ENCODE results near the gene BBS12.

BBS12 gene

DNA sequence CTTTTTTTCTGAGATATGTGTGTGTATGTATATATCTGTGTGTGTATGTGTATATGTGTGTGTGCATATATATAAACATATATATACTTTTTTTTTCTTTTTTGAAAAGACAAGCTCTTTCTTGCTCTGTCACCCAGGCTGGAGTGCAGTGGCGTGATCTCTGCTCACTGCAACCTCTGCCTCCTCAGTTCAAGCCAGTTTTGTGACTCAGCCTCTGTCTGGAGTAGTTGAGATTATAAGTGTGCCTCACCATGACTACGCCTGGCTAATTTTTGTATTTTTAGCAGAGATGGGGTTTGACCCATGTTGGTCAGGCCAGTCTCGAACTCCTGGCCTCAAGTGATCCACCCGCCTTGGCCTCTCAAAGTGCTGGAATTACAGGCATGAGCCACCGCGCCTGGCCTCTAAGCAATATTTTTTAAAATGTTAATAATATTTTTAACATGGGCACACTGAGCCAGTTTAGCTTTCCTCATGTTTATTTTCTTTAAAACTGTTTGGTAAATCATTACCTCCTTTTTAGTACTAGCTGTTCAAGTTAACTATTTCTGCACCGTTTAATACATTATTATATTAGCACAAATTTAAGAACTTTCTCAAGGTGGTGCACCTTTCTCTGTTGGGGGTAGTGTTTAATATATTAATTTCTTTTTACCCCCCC lies 33.3 kb downstream of the BBS12 start:
- TF ChIP-seq, protein P1, sequence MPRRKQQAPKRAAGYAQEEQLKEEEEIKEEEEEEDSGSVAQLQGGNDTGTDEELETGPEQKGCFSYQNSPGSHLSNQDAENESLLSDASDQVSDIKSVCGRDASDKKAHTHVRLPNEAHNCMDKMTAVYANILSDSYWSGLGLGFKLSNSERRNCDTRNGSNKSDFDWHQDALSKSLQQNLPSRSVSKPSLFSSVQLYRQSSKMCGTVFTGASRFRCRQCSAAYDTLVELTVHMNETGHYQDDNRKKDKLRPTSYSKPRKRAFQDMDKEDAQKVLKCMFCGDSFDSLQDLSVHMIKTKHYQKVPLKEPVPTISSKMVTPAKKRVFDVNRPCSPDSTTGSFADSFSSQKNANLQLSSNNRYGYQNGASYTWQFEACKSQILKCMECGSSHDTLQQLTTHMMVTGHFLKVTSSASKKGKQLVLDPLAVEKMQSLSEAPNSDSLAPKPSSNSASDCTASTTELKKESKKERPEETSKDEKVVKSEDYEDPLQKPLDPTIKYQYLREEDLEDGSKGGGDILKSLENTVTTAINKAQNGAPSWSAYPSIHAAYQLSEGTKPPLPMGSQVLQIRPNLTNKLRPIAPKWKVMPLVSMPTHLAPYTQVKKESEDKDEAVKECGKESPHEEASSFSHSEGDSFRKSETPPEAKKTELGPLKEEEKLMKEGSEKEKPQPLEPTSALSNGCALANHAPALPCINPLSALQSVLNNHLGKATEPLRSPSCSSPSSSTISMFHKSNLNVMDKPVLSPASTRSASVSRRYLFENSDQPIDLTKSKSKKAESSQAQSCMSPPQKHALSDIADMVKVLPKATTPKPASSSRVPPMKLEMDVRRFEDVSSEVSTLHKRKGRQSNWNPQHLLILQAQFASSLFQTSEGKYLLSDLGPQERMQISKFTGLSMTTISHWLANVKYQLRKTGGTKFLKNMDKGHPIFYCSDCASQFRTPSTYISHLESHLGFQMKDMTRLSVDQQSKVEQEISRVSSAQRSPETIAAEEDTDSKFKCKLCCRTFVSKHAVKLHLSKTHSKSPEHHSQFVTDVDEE (CRISPR knock-in tag; IDR thresholded peaks at IDR 0.05) = no peak
- TF ChIP-seq ISL1 (CRISPR knock-in tag; IDR thresholded peaks at IDR 0.05) = no peak
- no peak for TF ChIP-seq ZC3H10 (CRISPR knock-in tag; IDR thresholded peaks at IDR 0.05)
- TF ChIP-seq, protein P2, sequence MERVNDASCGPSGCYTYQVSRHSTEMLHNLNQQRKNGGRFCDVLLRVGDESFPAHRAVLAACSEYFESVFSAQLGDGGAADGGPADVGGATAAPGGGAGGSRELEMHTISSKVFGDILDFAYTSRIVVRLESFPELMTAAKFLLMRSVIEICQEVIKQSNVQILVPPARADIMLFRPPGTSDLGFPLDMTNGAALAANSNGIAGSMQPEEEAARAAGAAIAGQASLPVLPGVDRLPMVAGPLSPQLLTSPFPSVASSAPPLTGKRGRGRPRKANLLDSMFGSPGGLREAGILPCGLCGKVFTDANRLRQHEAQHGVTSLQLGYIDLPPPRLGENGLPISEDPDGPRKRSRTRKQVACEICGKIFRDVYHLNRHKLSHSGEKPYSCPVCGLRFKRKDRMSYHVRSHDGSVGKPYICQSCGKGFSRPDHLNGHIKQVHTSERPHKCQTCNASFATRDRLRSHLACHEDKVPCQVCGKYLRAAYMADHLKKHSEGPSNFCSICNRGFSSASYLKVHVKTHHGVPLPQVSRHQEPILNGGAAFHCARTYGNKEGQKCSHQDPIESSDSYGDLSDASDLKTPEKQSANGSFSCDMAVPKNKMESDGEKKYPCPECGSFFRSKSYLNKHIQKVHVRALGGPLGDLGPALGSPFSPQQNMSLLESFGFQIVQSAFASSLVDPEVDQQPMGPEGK (CRISPR knock-in tag; IDR thresholded peaks at IDR 0.05; ENCODE audit: borderline replicate concordance) = no peak
- TF ChIP-seq TOX (CRISPR knock-in tag; IDR thresholded peaks at IDR 0.05; ENCODE audit: borderline replicate concordance) = no peak
- TF ChIP-seq ARNTL (CRISPR knock-in tag; IDR thresholded peaks at IDR 0.05; ENCODE audit: borderline replicate concordance, low read depth) = no peak
- TF ChIP-seq, protein P3, sequence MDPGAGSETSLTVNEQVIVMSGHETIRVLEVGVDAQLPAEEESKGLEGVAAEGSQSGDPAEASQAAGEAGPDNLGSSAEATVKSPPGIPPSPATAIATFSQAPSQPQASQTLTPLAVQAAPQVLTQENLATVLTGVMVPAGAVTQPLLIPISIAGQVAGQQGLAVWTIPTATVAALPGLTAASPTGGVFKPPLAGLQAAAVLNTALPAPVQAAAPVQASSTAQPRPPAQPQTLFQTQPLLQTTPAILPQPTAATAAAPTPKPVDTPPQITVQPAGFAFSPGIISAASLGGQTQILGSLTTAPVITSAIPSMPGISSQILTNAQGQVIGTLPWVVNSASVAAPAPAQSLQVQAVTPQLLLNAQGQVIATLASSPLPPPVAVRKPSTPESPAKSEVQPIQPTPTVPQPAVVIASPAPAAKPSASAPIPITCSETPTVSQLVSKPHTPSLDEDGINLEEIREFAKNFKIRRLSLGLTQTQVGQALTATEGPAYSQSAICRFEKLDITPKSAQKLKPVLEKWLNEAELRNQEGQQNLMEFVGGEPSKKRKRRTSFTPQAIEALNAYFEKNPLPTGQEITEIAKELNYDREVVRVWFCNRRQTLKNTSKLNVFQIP (CRISPR knock-in tag; IDR thresholded peaks at IDR 0.05; ENCODE audit: borderline replicate concordance, low read depth) = no peak
- no peak for TF ChIP-seq PPARA (CRISPR knock-in tag; IDR thresholded peaks at IDR 0.05; ENCODE audit: borderline replicate concordance)
- TF ChIP-seq GLIS3 (CRISPR knock-in tag; IDR thresholded peaks at IDR 0.05) = no peak
- TF ChIP-seq, protein P4, sequence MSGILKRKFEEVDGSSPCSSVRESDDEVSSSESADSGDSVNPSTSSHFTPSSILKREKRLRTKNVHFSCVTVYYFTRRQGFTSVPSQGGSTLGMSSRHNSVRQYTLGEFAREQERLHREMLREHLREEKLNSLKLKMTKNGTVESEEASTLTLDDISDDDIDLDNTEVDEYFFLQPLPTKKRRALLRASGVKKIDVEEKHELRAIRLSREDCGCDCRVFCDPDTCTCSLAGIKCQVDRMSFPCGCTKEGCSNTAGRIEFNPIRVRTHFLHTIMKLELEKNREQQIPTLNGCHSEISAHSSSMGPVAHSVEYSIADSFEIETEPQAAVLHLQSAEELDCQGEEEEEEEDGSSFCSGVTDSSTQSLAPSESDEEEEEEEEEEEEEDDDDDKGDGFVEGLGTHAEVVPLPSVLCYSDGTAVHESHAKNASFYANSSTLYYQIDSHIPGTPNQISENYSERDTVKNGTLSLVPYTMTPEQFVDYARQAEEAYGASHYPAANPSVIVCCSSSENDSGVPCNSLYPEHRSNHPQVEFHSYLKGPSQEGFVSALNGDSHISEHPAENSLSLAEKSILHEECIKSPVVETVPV (CRISPR knock-in tag; IDR thresholded peaks at IDR 0.05) = no peak
- peak; percentile 74 for ATAC-seq

- ATAC-seq = no peak
- TF ChIP-seq TCF4 (CRISPR knock-in tag; IDR thresholded peaks at IDR 0.05; ENCODE audit: borderline replicate concordance) = no peak
- TF ChIP-seq ZNF70 (CRISPR knock-in tag; IDR thresholded peaks at IDR 0.05) = no peak
- TF ChIP-seq ZNF8 (CRISPR knock-in tag; IDR thresholded peaks at IDR 0.05) = no peak
- no peak for TF ChIP-seq GLIS3 (CRISPR knock-in tag; IDR thresholded peaks at IDR 0.05)
- no peak for TF ChIP-seq ESRRG (CRISPR knock-in tag; IDR thresholded peaks at IDR 0.05)
- TF ChIP-seq BACH2 (CRISPR knock-in tag; IDR thresholded peaks at IDR 0.05; ENCODE audit: borderline replicate concordance) = no peak
- TF ChIP-seq, protein P2 (CRISPR knock-in tag; IDR thresholded peaks at IDR 0.05; ENCODE audit: borderline replicate concordance) = no peak
- TF ChIP-seq ZFP30 (CRISPR knock-in tag; IDR thresholded peaks at IDR 0.05) = no peak
- no peak for TF ChIP-seq OSR1 (CRISPR knock-in tag; IDR thresholded peaks at IDR 0.05)
- TF ChIP-seq, protein P5, sequence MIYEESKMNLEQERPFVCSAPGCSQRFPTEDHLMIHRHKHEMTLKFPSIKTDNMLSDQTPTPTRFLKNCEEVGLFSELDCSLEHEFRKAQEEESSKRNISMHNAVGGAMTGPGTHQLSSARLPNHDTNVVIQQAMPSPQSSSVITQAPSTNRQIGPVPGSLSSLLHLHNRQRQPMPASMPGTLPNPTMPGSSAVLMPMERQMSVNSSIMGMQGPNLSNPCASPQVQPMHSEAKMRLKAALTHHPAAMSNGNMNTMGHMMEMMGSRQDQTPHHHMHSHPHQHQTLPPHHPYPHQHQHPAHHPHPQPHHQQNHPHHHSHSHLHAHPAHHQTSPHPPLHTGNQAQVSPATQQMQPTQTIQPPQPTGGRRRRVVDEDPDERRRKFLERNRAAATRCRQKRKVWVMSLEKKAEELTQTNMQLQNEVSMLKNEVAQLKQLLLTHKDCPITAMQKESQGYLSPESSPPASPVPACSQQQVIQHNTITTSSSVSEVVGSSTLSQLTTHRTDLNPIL (CRISPR knock-in tag; IDR thresholded peaks at IDR 0.05; ENCODE audit: low read depth) = no peak
- TF ChIP-seq RARB (CRISPR knock-in tag; IDR thresholded peaks at IDR 0.05) = no peak
- TF ChIP-seq ZFP3 (CRISPR knock-in tag; IDR thresholded peaks at IDR 0.05) = no peak
- no peak for TF ChIP-seq ARNTL (CRISPR knock-in tag; IDR thresholded peaks at IDR 0.05; ENCODE audit: borderline replicate concordance, low read depth)
- no peak for TF ChIP-seq ISL1 (CRISPR knock-in tag; IDR thresholded peaks at IDR 0.05)
- no peak for TF ChIP-seq ZNF565 (CRISPR knock-in tag; conservative IDR thresholded peaks at IDR 0.05; ENCODE audit: low read depth)
- TF ChIP-seq ZC3H10 (CRISPR knock-in tag; IDR thresholded peaks at IDR 0.05) = no peak
- TF ChIP-seq TOX (CRISPR knock-in tag; IDR thresholded peaks at IDR 0.05; ENCODE audit: borderline replicate concordance) = no peak
- no peak for TF ChIP-seq SNAI2 (CRISPR knock-in tag; IDR thresholded peaks at IDR 0.05)
- TF ChIP-seq, protein P4 (CRISPR knock-in tag; IDR thresholded peaks at IDR 0.05) = no peak
- TF ChIP-seq, protein P1 (CRISPR knock-in tag; IDR thresholded peaks at IDR 0.05) = no peak
Measured at GRCh38 chr4:122766353-122766705, 33.8 kb downstream of the BBS12 start.

Measured in SK-N-SH treated with all-trans-retinoic acid at 6 μM for 48 hours (cell line).